NCI-H774 (cell line): Measurements from ENCODE around the gene VPS72.

Experiments
- DNase-seq: peaks from one replicate; lab custom pipeline; 2025; lab: John Stamatoyannopoulos, UW

The VPS72 gene

DNA sequence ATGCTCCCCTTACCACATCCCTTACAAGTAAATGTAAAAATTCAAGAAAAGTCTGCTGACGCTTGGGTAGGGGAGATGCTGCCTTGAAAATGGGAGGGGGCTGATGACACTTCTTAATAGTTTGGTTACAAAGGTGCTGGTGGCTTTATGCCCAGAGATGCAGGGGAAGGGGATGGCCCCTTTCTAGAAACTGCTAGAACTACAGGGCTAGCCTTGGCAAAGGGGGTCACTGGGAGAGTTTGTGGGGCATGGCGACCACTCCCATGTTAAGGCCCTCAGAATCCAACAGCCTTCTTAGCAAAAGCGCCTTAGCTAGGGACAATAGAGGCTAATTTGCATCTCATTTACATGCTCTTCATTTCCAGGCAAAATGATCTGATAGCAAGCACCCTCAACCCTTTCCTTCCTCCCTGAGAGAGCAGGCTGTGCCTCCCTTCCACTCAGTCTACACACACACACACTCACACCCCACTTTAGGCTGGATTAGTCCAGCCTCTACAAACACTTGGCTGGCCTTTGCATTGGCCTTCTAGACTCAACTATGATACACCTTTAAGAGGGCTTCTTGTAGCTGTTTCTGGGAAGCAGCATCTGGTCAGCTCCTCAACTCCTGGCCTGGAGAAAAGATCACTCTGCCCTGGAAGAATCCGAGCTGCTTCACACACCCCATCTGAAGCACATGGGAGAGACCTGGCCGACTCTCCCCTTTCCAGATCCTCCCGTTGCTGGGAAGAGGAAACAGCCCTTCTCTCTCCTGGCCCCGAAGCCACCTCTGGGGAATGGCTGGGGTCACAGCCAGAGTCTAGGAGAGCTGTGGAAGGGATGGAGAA is 45.3 kb downstream of the VPS72 start:
- no peak for DNase-seq

DNA sequence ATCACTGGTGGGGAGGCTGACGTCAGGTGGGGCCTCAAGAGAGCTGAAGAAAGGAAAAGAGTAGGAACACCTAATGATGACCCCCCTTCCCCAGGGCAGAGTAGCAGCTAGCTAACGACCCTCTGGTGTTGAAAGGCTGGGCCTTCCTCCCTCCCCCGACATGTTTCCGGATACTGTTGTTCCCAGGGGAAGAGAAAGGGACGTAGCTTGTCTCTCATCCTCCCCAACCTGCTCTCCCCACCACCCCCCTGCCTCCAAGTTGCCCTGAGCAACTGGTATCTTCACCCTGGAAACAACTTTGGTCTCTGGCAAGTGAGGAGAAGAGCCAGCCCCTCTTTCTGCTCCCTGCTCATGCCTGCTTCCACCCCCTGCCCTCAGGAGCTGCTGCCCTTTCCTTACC is 46.0 kb downstream of the VPS72 start:
- no peak for DNase-seq

DNA sequence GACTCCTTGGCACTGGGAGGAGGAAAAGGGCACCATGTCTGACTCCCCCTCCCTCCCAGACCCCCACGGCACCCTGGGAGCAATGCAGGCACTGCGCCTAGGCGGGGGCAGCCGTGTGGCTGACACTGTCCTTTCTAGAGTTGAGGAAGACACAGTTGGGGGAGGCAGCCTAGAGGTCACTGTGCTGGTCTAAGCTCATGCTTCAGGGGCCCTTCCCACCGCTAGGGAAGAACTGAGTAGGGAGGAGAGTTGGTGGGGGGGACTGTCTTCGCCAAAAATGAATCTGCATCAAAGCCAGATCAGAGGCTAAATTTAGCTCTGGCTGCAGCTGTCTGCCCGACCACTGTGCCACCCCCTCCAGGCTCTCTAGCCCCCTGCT is 47.0 kb downstream of the VPS72 start:
- DNase-seq: no peak

DNA sequence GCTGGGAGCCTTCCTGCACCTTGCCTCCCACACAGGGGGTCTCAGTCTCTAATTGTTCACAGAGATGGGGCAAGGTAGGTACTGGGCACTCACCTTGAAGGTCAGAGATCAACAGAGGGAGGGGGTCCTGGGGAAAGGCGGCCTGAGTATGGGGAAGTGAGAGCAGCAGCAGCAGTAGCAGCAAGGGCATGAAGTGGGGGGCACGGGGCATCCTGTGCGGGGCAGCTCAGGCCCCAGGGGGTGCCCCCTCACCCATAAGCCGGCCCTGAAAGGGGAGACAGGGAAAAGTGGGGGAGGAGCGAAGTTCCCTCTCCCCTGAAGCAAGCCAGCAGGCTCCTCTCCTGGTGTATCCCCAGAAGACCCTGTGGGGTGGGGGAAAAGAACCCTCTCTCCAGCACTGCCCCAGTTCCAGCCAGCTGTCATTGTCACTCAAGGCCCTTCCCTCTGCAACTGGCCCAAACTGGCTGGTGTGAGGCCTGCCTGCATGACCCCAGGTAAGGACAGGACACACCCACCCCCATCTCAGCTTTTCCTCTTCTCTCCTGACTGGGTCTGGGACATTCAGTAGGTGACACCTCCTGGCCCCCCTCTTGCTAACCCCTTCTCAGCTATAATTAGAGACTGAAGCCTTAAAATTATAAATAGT is 47.5 kb downstream of the VPS72 start:
- DNase-seq: no peak

DNA sequence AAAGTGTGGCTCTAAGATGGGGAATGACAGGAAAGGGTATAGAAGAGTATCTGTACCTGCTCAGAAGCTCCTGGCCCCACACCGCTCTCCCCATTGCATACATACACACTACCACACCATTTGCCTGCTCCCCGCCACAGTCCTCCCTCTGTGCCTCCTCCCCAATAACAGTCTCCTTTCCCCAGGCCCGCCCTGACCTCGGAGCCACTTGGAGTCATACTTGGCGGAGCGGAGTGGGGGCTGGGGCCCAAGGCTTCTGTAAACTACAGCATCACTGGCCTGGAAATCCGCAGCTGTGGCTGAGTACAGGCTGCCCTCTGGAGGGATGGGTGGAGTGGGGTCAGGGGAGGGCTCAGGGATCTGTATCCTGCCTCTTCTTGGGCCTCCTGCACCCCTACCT is 52.2 kb downstream of the VPS72 start:
- DNase-seq: no peak

DNA sequence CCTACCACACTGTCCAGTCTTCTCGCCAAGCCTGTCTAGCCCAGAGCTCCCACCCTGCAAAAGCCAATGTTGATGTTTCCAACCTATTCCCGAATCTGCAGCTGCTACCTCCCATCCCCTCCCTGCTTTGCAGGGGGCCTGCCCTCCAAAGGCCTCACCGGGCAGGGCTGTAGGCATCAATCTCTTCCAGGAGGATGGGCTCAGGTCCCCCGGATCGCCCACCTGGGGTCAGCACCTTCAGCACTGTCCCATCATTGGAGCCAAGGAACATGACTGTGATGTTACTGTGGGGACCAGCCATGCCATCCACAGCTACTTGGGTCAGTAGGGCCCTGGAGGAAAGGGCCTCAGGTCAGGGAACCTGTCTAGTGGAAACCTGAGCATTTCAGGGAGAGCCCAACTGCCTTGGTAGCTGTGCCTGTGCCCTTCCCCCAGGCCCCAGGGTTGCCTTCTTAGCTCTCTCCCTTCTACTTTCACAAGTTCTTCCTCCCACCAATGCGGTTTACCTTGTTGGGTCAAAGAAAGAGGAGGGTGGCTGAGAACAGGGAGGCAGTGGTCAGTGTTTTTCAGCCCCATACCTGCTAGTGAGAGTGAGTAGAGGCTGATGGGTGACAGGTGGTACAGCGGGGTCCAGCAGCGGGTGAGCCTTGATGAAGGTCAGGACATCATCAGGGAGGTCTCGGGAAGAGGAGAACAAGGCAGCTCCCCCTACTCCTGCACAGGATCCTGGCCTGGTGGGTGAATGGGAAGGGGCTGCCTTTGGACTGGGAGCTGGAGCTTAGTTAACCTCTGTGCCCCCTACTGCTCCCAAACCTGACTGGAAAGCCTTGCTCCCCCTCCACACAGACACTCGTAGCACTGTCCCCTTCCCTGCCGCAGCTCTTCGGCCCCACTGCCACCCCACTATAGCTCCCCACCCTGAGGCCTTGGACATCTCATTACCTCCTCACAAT is 54.3 kb downstream of the VPS72 start:
- no peak for DNase-seq

DNA sequence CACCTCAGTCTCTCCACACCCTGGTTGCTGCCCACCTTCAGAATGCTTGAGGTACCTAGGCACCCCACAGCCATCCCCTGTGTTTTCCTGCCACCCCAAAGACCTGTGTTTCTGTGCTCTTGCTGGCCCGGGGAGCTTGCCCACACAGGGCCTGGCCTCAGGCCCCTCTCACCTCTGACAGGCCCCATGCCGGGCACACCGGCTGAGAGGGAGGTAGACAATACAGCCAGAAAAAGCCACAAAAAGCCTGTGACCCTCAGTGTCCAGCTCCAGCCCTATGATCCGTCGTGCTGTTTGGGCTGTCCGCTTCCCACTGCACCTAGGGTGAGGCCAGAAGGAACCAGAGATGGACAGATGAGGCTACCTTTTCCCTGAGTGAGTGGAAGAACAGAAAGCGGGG is 55.0 kb downstream of the VPS72 start:
- DNase-seq: no peak

DNA sequence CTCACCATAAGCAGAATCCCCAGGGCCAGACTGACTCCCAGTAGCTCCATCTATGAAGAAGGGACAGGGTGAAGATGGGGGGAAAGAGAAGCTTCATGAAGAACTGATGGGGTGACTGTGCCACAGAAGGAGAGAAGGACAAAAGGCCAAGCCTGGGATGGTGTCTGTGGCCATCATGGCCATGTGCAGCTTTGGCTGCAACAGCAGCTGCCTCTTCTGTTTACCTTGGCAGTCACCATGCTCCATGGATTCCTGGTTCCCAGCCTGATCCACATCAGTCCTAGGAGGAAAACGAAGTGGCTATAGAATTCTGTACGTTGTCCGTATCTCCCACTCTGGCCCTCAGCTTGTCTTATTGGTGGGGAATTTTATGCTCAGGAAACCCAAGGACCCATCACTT is 55.6 kb downstream of the VPS72 start:
- peak; percentile 15 for DNase-seq

DNA sequence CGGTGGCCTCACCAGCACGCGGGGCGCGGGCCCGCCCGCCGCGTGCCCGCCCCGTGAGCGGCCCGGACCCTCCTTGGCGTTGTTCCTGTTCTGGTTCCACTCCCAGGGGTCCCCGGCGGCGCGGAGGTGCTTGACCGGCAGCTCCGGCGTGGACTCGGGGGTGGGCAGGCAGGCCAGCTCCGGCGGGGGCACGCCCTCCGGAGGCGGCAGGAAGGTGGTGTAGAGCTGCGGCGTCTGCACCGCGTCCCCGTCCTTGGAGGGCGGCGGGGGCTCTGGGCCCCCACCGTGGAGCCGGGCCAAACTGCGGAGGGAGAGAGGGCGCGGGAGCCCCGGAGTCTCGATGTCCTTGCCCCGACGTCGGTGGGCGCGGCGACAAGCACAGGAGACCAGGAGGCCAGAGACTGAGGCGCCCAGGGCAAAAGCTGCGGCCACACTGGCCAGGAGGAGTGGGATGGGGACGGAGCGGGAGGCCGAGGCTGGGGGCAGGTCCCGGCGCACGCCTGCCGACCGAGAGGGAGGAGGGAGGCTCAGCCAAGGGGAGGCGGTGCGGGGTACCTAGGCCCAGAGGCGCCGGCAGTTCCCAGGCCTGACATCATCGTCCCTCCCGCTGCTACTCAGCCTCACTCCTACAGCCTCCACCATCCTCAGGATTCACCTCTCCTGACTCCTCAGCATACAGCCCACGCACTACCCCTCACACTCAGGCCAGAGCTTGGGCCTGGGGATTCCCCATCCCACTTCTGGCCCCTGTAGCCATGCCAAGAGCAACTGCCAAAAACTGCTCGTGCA is 56.8 kb downstream of the VPS72 start:
- no peak for DNase-seq

DNA sequence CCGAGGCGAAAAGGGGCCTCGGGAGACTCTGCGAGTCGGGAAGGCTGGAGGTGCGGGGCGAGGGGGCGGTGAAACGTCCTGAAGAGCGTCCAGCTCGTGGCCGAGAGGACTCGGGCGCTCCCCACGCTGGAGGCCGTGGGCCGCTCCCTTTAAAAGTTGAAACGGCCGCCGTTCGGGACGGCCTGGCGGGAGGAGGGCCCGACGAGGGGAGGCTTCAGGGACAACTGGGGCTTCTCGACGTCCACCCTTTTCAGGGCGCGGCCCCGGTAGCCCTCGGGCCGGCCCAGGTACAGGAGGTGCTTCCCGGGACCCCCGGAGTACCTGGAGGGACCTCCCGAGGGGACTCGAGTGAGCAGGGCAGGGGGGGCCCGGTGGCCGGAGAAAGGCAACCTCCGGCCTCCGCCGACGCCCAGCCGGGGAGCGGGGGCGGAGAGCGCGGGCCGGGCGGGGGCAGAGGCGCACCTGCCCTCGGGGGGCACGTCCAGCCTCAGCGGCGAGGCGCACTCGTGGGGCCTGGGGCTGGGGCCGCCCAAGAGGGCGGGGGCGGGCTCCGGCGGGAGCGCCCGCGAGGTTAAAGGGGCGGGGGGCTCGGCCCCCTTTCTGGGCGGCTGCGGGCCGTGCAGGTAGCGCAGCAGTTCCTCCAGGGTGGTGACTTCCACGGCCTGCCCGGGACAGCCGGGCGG is 57.5 kb downstream of the VPS72 start:
- DNase-seq: no peak

DNA sequence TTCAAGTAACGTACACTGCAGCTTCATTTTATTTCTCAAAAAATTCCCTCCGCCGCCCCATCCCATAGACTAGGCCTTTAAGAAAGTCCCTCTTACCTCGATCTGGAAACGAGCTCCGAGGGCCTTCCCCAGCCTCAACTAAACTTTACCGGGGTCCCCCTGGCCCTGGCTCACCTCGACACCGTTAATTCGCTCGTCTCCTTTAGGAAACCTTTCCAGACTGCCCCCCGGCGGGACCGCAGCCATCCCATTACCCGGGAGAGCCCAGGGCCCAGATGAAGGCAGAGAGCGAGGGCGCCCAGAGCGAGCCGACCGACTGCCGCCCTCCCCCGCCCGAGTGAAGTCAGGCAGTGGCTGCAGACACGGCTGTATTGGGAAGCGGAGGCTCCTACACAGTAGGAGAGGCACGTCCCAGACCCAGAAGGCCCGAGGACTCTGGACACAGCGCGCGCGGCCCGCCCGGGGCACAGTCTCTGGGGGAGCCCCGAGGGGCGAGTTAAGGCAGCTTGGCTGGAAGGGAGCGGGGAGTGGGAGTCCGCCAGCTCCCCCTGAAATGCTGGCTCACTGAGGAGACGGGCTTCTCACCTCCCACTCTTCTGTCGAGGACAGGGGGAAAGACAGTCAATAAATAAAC is 58.2 kb downstream of the VPS72 start:
- no peak for DNase-seq

DNA sequence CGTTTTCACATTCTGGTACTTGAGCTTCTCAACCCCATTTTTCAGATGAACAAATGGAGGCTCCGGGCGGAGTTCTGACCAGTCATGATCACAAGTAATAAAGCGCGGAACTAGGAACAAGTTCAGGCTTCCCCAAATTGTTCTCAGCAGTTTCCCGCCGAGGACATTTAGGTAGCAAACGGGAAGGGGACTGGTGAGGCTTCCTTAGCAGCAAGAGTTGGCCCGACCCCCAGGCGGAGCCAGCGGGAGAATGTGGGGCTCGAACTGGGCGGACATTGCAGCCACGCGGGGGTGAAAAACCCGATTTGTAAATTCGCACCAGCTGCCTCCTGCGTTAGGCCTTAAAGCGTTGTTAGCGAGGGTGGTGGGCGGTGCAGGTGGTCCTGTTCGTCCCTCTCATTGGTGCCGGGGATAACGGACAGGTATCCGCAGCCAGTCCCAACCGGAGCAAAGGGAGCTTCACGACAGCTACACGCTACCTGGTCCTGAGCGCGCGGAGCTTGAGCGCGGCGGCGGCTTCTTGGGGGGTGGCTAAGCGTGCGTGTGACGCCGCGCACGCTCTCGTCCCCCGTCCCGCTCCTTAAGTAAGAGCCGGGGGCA is 58.9 kb downstream of the VPS72 start:
- DNase-seq: peak; percentile 13

DNA sequence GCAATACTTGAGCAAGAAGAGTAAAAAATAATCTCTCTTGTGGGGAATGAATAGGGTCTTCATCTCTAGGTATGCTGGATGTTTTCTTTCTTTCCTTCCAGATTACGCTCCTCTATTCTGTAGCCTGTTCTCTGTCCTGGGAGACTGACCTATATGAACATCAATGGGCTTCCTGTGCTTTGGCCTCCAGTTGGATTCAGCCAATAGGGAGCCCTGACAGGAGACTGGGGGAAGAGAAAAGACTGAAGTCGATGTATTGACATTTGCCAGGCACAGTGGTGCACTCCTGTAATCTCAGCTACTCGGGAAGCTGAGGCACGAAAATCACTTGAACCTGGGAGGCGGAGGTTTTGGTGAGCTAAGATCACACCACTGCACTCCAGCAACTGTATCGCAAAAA is 61.2 kb downstream of the VPS72 start:
- no peak for DNase-seq
